GM12878 (cell line): ENCODE results near the gene SLC35D2. TPM values are rescaled to one million over a fixed set of nuclear protein-coding genes. Genes with fewer than 3 reads are reported as not detected.

Source experiments
- ATAC-seq: fragments of 200-7000 bp; cut with Tn5 transposase; 3 replicates; pipeline ENCODE4 v1.9.1; 2020; ENCODE audit warnings: mild to moderate bottlenecking, moderate library complexity
- BruUV-seq: library from RNA; stranded (reverse); fragments of 400-500 nt; replicated peaks from 2 replicates; lab custom pipeline; 2021; lab: Mats Ljungman, UMichigan
- CTCF ChIA-PET: fragments of 300-600 bp; sonication (Branson Sonifier 250); formaldehyde crosslinking; extraction: SDS; loops from one replicate; lab custom pipeline; 2021; ENCODE audit warnings: inconsistent platforms; lab: Yijun Ruan, JAX
- POLR2A ChIA-PET: fragments of 350-600 bp; formaldehyde crosslinking; extraction: SDS; loops from one replicate; lab custom pipeline; 2021; ENCODE audit warnings: inconsistent platforms; lab: Charles Lee
- RAD21 ChIA-PET: fragments of 300-600 bp; sonication (Branson Sonifier 250); formaldehyde crosslinking; loops from one replicate; lab custom pipeline; 2023; ENCODE audit warnings: antibody characterized with exemption; ENCODE audit not compliant: unreplicated experiment; lab: Charles Lee
- SMC1A ChIA-PET: fragments of 300-600 bp; sonication (Branson Sonifier 250); formaldehyde crosslinking; loops from one replicate; lab custom pipeline; 2023; ENCODE audit not compliant: unreplicated experiment, uncharacterized antibody; lab: Charles Lee
- DNase-seq: peaks from one replicate; pipeline ENCODE4 v3.0.0-alpha.2; 2011; ENCODE audit warnings: low read depth, low spot score
- FAIRE-seq: peaks from 3 replicates; lab custom pipeline; 2011; peaks lifted over from hg19 to GRCh38; lab: Jason Lieb, UNC
- H2AFZ ChIP-seq: 2 replicates; pipeline ENCODE4 v1.6.0; 2011; ENCODE audit warnings: low read depth, low read length, control low read depth; ENCODE audit not compliant: control insufficient read depth
- H3K27ac ChIP-seq: 2 replicates; pipeline ENCODE4 v1.5.1; 2011; ENCODE audit warnings: control low read depth; ENCODE audit not compliant: control insufficient read depth, insufficient read depth
- H3K27me3 ChIP-seq, 2 experiments: replicated peaks in 1 of 2; 2 replicates each; pipeline versions ENCODE4 v1.6.0 to v1.6.1; 2011; ENCODE audit warnings: low read length in 1 of 2; ENCODE audit not compliant: control insufficient read depth in 2 of 2, insufficient read depth in 2 of 2
- H3K36me3 ChIP-seq, 2 experiments: 2 replicates each; pipeline ENCODE4 v1.5.1; 2011; ENCODE audit warnings: low read length in 1 of 2; ENCODE audit not compliant: control insufficient read depth in 2 of 2, insufficient read depth in 2 of 2
- H3K4me1 ChIP-seq: 2 replicates; pipeline ENCODE4 v1.6.1; 2011; ENCODE audit warnings: mild to moderate bottlenecking, low read length, moderate library complexity, mixed read lengths; ENCODE audit not compliant: control insufficient read depth, insufficient read depth
- H3K4me2 ChIP-seq: 2 replicates; pipeline ENCODE4 v1.6.0; 2011; ENCODE audit warnings: control low read depth; ENCODE audit not compliant: control insufficient read depth, insufficient read depth
- H3K4me3 ChIP-seq: fragments of 200-600 bp; sonication (generic); 2 replicates; pipeline ENCODE4 v1.5.1; 2016
- H3K79me2 ChIP-seq: 2 replicates; pipeline ENCODE4 v1.6.0; 2011; ENCODE audit warnings: low read length; ENCODE audit not compliant: control insufficient read depth, insufficient read depth
- H3K9ac ChIP-seq: 2 replicates; pipeline ENCODE4 v1.8.0; 2011; ENCODE audit warnings: low read length, control low read depth, mixed read lengths; ENCODE audit not compliant: control insufficient read depth, insufficient read depth
- H3K9me3 ChIP-seq: replicated peaks from 3 replicates; pipeline ENCODE4 v1.5.1; 2011; ENCODE audit warnings: mild to moderate bottlenecking, low read length; ENCODE audit not compliant: control insufficient read depth, insufficient read depth
- H4K20me1 ChIP-seq: 2 replicates; pipeline ENCODE4 v1.6.0; 2011; ENCODE audit not compliant: control insufficient read depth, insufficient read depth
- CEBPZ ChIP-seq: fragments of 150-350 bp; IDR thresholded peaks from 2 replicates; pipeline ENCODE4 v1.6.1; 2016; ENCODE audit warnings: low read depth, low read length
- CREB1 ChIP-seq: IDR thresholded peaks from 2 replicates; pipeline ENCODE4 v1.6.1; 2012; ENCODE audit warnings: low read depth, mild to moderate bottlenecking, inconsistent platforms
- CTCF ChIP-seq, 3 experiments: IDR thresholded peaks in 2 of 3; conservative IDR thresholded peaks in 1 of 3; 2 replicates each; pipeline ENCODE4 v1.5.1; 2011; ENCODE audit warnings: low read depth in 3 of 3, low read length in 3 of 3, mild to moderate bottlenecking in 3 of 3, control low read depth in 2 of 3, moderate library complexity in 2 of 3, inconsistent platforms in 1 of 3, mixed read lengths in 1 of 3; ENCODE audit not compliant: control insufficient read depth in 2 of 3, insufficient read depth in 1 of 3; ENCODE audit errors: extremely low read depth in 1 of 3
- DPF2 ChIP-seq: fragments of 450-650 bp; IDR thresholded peaks from 2 replicates; pipeline ENCODE4 v1.6.1; 2017; ENCODE audit warnings: mild to moderate bottlenecking
- E2F4 ChIP-seq: IDR thresholded peaks from 2 replicates; pipeline ENCODE4 v1.6.1; 2012; ENCODE audit warnings: low read depth, low read length, improper control_type of control experiment
- EED ChIP-seq: sonication (generic); IDR thresholded peaks from 2 replicates; pipeline ENCODE4 v1.6.1; 2016; ENCODE audit warnings: antibody characterized with exemption, low read depth
- IKZF1 ChIP-seq: fragments of 450-650 bp; conservative IDR thresholded peaks from 2 replicates; pipeline ENCODE4 v1.6.1; 2017; ENCODE audit warnings: antibody characterized with exemption, mild to moderate bottlenecking
- IKZF2 ChIP-seq, 2 experiments: fragments of 450-650 bp; IDR thresholded peaks; 2 replicates each; pipeline ENCODE4 v1.6.1; 2017; ENCODE audit warnings: mild to moderate bottlenecking in 2 of 2, moderate library complexity in 2 of 2
- NFYB ChIP-seq: IDR thresholded peaks from 2 replicates; pipeline ENCODE4 v1.6.1; 2011; ENCODE audit warnings: low read depth, mild to moderate bottlenecking, low read length, improper control_type of control experiment, moderate library complexity; ENCODE audit not compliant: insufficient read depth
- PAX8 ChIP-seq: fragments of 450-650 bp; IDR thresholded peaks from 2 replicates; pipeline ENCODE4 v1.6.1; 2017; ENCODE audit warnings: mild to moderate bottlenecking, moderate library complexity
- RELA ChIP-seq: fragments of 450-650 bp; IDR thresholded peaks from 2 replicates; pipeline ENCODE4 v1.8.0; 2014; ENCODE audit warnings: borderline replicate concordance; ENCODE audit not compliant: partially characterized antibody
- SMARCA5 ChIP-seq: fragments of 450-650 bp; IDR thresholded peaks from 2 replicates; pipeline ENCODE4 v1.6.1; 2017; ENCODE audit warnings: mild to moderate bottlenecking
- SUZ12 ChIP-seq: fragments of 200-600 bp; sonication (generic); IDR thresholded peaks from one replicate; pipeline ENCODE4 v1.6.1; 2018; ENCODE audit warnings: antibody characterized with exemption, mild to moderate bottlenecking; ENCODE audit not compliant: unreplicated experiment
- TCF12 ChIP-seq: IDR thresholded peaks from 2 replicates; pipeline ENCODE4 v1.6.1; 2011; ENCODE audit warnings: low read depth, mild to moderate bottlenecking, low read length
- WGBS: methylation state at CpG from one replicate; pipeline ENCODE4 v1.1.6; 2016; ENCODE audit warnings: low lambda C conversion rate; ENCODE audit not compliant: insufficient replicate concordance, insufficient coverage; ENCODE audit errors: missing lambda C conversion rate; 5-methylcytosine and 5-hydroxymethylcytosine counted together
- in situ Hi-C: fragments of 300-500 bp; cut with MboI; formaldehyde crosslinking; loops from 9 replicates; pipeline ENCODE4 v1.14.3; 2018; ENCODE audit warnings: mixed read lengths
- intact Hi-C: fragments of 100-400 bp; cut with micrococcal nuclease; formaldehyde crosslinking; loops from one replicate; pipeline ENCODE4 v1.14.2; 2022; ENCODE audit not compliant: unreplicated experiment
- polyA plus RNA-seq, 11 experiments: library from polyadenylated mRNA; depleted of rRNA in 4 of 11; unstranded in 6 of 11; stranded (reverse) in 5 of 11; fragments of >200 nt; fragmentation: Nextera tagmentation in 4 of 11; fragmentation: Illumina TruSeq in 1 of 11; extraction: Ambion mirVana in 4 of 11; extraction: Trizol in 1 of 11; gene quantifications; 1 replicate in 1 of 11; 2 replicates in 10 of 11; pipeline versions ENCODE4 v1.2.1 to v1.2.3, GENCODE V29; 2011 to 2016; ENCODE audit warnings: inconsistent platforms in 2 of 11, missing spikeins in 2 of 11, low read depth in 1 of 11
- total RNA-seq, 4 experiments: library from RNA; depleted of rRNA in 3 of 4; stranded (reverse); fragments of >200 nt in 3 of 4; fragmentation: Illumina TruSeq in 1 of 4; extraction: Trizol in 1 of 4; gene quantifications; 2 replicates each; pipeline versions ENCODE4 v1.2.1 to v1.2.3, GENCODE V29; 2013 to 2021

SLC35D2 gene
- total and polyA plus RNA-seq, 10 of the 15 experiments (the other 5 are each of a cell fraction or from before 2014, with no cell fraction given), result 0.64 to 6.3 (median 3.5) TPM

GRCh38 chr9:96302021-96302420, 81.5 kb downstream of the SLC35D2 start, which contains the start of gene HSD17B3 (continued):
- TF ChIP-seq CTCF (IDR thresholded peaks at IDR 0.05 in 2 of 3, conservative IDR thresholded peaks at IDR 0.05 in 1 of 3; ENCODE audit: control insufficient read depth in 2 of 3, extremely low read depth in 1 of 3, insufficient read depth in 1 of 3, low read depth in 3 of 3, low read length in 3 of 3), result no peak

- no peaks in the 10 kb centered on the region; a peak in 1 of 4 replicates for H3K27me3 ChIP-seq
- ChIA-PET SMC1A (no interaction called here), CTCF (interaction anchor here (1.3 kb wide), 1 partner anchor 63 kb away, joined by 5 read pairs; no protein-coding TSS in a partner anchor), RAD21 (no interaction called here), POLR2A (no interaction called here)
- H3K27ac ChIP-seq, result no peak overlapping the region
- no TSS peak for BruUV-seq
- no peaks in the 10 kb centered on the region for H3K9me3 ChIP-seq
- no peaks in the 10 kb centered on the region for H3K79me2 ChIP-seq
- H3K36me3 ChIP-seq, result no peaks in the 10 kb centered on the region
- no peaks in the 10 kb centered on the region for H3K4me1 ChIP-seq
- no peak for DNase-seq
- H2AFZ ChIP-seq, result no peak overlapping the region
- WGBS, result 24% methylated on average over 4 of the region's 4 CpGs
- H3K4me3 ChIP-seq, result no peak overlapping the region
- intact Hi-C loops (no loop called here), in situ Hi-C loops (no loop called here)
- no peak for ATAC-seq
- no peak for FAIRE-seq
- no peak overlapping the region for H3K9ac ChIP-seq
- no peak overlapping the region for H3K4me2 ChIP-seq
- no peak for TF ChIP-seq PAX8
- TF ChIP-seq EED, result no peak
- no peak for TF ChIP-seq NFYB
- TF ChIP-seq RELA, result no peak
- no peak for TF ChIP-seq SUZ12
- TF ChIP-seq CREB1, result no peak
- no peak for TF ChIP-seq IKZF2 (IDR thresholded peaks at IDR 0.05)
- no peak for TF ChIP-seq DPF2
- no peak for TF ChIP-seq E2F4
- TF ChIP-seq CEBPZ, result no peak
- TF ChIP-seq TCF12, result no peak
- TF ChIP-seq SMARCA5, result no peak
- TF ChIP-seq IKZF1, result no peak
- H4K20me1 ChIP-seq, result no peaks in the 10 kb centered on the region
These were observed 83.7 kb downstream of the SLC35D2 start for GRCh38 chr9:96299823-96300222.
